ENCODE data around the gene ALDH1A2.

DNA sequence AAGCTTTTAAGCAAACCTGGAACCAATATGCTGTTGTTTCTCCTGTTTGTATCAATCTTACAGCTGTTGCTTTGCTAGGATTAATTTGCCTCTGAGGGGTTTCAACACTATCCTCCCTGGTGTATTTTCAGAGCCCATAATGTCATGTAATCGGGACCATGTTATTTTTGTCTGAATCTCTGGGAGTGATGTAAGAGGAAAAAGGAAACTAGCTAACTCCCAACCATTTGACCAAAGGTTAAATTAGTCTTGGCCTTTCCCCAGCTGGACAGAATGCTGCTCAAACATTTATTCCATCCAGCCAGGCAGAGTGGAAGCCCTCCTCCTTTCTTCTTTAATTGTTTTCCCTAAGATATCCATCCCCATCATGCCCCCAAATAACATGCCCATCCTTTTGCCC, 142.2 kb downstream of the ALDH1A2 start:
- TF ChIP-seq, protein P1, sequence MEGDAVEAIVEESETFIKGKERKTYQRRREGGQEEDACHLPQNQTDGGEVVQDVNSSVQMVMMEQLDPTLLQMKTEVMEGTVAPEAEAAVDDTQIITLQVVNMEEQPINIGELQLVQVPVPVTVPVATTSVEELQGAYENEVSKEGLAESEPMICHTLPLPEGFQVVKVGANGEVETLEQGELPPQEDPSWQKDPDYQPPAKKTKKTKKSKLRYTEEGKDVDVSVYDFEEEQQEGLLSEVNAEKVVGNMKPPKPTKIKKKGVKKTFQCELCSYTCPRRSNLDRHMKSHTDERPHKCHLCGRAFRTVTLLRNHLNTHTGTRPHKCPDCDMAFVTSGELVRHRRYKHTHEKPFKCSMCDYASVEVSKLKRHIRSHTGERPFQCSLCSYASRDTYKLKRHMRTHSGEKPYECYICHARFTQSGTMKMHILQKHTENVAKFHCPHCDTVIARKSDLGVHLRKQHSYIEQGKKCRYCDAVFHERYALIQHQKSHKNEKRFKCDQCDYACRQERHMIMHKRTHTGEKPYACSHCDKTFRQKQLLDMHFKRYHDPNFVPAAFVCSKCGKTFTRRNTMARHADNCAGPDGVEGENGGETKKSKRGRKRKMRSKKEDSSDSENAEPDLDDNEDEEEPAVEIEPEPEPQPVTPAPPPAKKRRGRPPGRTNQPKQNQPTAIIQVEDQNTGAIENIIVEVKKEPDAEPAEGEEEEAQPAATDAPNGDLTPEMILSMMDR (IDR thresholded peaks at IDR 0.05; ENCODE audit: low read depth, low read length, poor library complexity, severe bottlenecking): no peak
- TF ChIP-seq EZH2phosphoT487 (IDR thresholded peaks at IDR 0.05; ENCODE audit: borderline replicate concordance, low read length): no peak
